GM19043 (cell line): ENCODE results near the gene WDFY1.
A peak's percentile ranks its signal among the peaks of the same experiment; 100 is the strongest.
"Not testable (repeated sequence)": the region's sequence is repeated elsewhere in the genome, so short reads cannot be mapped to it uniquely, and the experiment has no call there.

ENCODE experiments used
- ATAC-seq: cut with Tn5 transposase; IDR thresholded peaks from one replicate; pipeline ENCODE4 v1.9.1; 2021; ENCODE audit warnings: low read depth; ENCODE audit not compliant: unreplicated experiment

WDFY1 gene

GRCh38 chr2:223897669-223898330, 47.3 kb downstream of the WDFY1 start:
- no peak for ATAC-seq

GRCh38 chr2:223896833-223897311, 48.3 kb downstream of the WDFY1 start:
- peak; percentile 63 for ATAC-seq

- no peak for ATAC-seq
Observed at GRCh38 chr2:223894968-223895367, 50.2 kb downstream of the WDFY1 start.

GRCh38 chr2:223894009-223894408, 51.1 kb downstream of the WDFY1 start:
- no peak for ATAC-seq

DNA sequence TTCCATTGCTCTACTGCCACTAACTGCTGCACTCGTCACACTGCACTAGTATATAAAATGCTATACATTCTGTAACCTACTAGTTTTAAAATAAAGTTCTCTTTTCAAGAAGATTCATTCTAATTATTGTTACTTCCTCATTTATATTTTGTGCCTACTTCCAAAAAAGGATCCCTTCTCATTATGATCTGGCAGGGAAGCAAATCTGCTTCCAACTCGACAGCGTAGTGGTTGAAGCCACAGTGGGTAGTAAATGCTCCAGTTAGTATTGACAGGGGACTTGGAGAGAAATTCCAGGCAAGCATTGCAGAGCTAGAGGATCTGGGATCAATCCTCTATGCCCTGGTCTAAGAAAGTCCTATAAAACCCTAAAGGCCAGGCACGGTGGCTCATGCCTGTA, 54.4 kb downstream of the WDFY1 start:
- ATAC-seq: no peak

GRCh38 chr2:223889229-223889628, 55.9 kb downstream of the WDFY1 start:
- ATAC-seq: no peak

DNA sequence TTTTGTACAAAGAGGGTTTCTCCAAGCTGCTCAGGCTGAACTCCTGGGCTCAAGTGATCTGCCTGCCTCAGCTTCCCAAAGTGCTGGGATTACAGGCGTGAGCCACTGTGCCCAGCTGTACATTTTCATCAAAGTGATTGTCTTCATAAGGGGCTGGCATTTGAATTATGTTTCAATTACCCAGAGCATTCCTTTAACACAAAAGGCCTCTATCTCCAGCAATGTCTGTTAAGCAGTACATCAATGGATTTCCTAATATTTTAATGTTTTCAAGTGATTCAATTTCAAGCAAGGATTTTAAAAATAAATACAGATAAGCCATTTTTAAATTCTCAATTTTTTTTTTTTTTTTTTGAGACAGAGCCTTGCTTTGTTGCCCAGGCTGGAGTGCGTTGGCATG, 56.9 kb downstream of the WDFY1 start:
- ATAC-seq: no peak

- ATAC-seq: no peak
Observed at GRCh38 chr2:223887127-223887526, 58.0 kb downstream of the WDFY1 start.

GRCh38 chr2:223886726-223887125, 58.4 kb downstream of the WDFY1 start:
- no peak for ATAC-seq

- ATAC-seq: peak; percentile 88
Observed at GRCh38 chr2:223884399-223884798, 60.7 kb downstream of the WDFY1 start.

DNA sequence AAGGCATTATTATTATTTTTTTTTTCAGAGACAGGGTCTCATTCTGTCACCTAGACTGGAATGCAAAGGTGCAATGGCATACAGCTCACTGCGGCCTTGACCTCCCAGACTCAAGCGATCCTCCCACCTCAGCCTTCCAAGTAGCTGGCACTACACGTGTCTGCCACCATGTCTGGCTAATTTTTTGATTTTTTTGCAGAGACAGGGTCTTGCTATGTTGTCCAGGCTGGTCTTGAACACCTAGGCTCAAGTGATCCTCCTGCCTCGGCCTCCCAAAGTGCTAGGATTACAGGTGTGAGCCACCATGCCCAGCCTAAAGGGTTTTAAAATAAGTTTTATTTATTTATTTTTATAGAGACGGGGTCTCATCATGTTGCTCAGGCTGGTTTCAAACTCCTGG, 62.4 kb downstream of the WDFY1 start:
- no peak for ATAC-seq

- ATAC-seq: no peak
Observed at GRCh38 chr2:223880796-223881195, 64.3 kb downstream of the WDFY1 start.

- peak; percentile 66 for ATAC-seq
Observed at GRCh38 chr2:223877721-223878410, 67.3 kb downstream of the WDFY1 start.

DNA sequence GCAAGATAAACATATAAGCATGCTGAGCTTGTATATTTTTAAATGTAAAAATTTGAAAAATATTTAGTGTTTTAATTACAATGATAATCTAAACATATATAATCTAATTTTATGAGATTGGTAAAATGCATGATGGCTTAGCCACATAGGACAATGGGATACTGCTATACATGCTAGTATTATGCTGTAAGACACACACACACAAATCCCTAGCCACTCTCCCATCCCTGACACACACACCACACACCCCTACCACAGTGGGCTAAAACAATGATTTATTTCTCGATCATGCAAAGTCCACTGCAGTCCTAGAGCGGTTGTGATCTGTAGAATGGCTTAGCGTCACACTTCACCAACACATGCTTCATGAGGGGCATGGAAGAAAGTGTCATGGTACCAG, 71.5 kb downstream of the WDFY1 start:
- no peak for ATAC-seq

DNA sequence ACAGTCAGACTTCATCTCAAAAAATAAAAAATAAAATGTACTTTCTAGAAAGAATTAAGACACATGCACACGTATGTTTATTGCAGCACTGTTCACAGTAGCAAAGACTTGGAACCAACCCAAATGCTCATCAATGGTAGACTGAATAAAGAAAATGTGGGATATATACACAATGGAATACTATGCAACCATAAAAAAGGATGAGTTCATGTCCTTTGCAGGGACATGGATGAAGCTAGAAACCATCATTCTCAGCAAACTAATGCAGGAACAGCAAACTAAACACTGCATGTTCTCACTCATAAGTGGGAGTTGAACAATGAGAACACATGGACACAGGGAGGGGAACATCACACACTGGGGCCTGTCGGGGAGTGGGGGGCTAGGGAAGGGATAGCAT, 72.4 kb downstream of the WDFY1 start:
- not testable (repeated sequence) for ATAC-seq

GRCh38 chr2:223871661-223872060, 73.5 kb downstream of the WDFY1 start:
- not testable (repeated sequence) for ATAC-seq

- no peak for ATAC-seq
Observed at GRCh38 chr2:223870840-223871611, 74.1 kb downstream of the WDFY1 start.

DNA sequence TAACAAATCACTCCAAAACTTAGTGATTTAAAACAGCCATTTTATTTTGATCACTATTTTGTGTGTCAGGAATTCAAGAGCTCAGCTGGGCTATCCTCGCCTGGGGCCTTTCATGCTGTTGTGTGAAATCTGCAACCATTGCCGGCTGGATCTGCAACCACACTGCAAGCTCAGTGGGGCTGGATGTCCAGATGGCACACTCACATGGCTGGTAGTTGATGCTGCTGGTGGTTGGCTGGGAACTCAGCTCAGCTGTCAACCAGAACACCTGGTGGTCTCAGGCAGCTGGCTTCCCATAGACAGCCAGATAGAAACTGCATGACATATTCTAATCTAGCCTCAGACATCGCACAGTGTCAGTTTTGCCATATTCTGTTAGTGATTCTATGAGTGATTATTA, 77.1 kb downstream of the WDFY1 start:
- ATAC-seq: peak; percentile 67

DNA sequence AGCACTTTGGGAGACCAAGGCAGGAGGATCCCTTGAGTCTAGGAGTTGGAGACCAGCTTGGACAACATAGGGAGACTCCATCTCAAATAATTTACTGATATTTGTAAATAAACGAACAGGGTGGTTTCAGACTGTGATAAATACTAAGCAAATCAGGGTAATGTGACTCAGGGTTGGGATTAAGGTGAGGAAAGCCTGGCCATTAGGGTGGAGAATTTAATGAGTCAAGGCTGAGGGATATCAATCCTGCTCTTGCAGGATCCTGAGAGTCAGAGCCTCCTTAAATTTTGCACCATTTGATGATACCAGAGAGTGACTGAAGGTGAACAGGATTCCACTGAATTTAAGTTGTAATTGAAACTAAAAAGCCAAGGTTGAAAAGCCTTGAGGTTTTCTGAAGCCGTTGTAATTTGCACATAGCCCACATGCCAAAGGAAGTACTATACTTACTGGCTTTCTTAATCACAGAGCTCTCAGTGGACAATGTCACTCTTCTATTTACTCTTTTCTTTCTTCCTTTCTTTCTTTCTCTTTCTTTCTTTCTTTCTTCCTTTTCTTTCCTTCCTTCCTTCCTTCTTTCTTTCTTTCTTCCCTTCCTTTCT, 79.1 kb downstream of the WDFY1 start:
- no peak for ATAC-seq

DNA sequence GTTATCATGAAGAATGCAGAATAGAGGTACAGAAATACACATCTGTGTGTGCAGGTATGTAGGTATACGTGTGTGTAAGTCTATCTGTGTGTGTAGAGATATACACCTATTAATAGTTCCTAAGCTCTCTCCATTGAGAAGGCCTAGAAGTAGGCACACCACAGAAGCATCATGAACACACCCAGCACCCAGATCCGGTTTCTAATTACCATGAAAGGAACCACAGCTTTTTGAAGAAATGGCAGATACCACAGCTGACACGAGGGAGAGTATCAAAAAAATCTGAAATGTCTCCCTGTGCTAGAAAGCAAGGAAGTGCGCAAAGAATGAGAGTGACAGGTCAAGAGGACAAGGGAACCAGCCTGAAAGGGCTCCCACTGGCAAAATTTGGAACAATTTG, 80.0 kb downstream of the WDFY1 start:
- no peak for ATAC-seq

GRCh38 chr2:223863491-223863890, 81.6 kb downstream of the WDFY1 start:
- no peak for ATAC-seq
